Effector memory CD8-positive, alpha-beta T cell (primary cell): ENCODE results near the gene RFC3.

Experiments
- ATAC-seq: fragments of 150-1000 bp; cut with Tn5 transposase; replicated peaks from 2 replicates; pipeline ENCODE4 v1.10.0; 2021; ENCODE audit warnings: mild to moderate bottlenecking, moderate library complexity
- DNase-seq, 3 experiments: peaks; one replicate each; pipeline ENCODE4 v3.0.0; 2021
- H3K27ac Mint-ChIP-seq, 2 donors: one replicate each; pipeline ENCODE4 v1.8.0; 2022; ENCODE audit warnings: mild to moderate bottlenecking in 2 of 2, mixed read lengths in 2 of 2, moderate library complexity in 2 of 2
- H3K27me3 Mint-ChIP-seq, 2 donors: one replicate each; pipeline ENCODE4 v1.8.0; 2022; ENCODE audit warnings: mixed read lengths in 2 of 2
- H3K36me3 Mint-ChIP-seq: one replicate; pipeline ENCODE4 v1.8.0; 2022; ENCODE audit warnings: mild to moderate bottlenecking, moderate library complexity, mixed read lengths; ENCODE audit not compliant: insufficient read depth
- H3K4me1 Mint-ChIP-seq, 2 donors: one replicate each; pipeline ENCODE4 v1.8.0; 2022; ENCODE audit warnings: low read depth in 2 of 2, mixed read lengths in 2 of 2
- H3K4me3 Mint-ChIP-seq, 2 donors: one replicate each; pipeline ENCODE4 v1.8.0; 2022; ENCODE audit warnings: mild to moderate bottlenecking in 2 of 2, mixed read lengths in 2 of 2, moderate library complexity in 2 of 2
- H3K9me3 Mint-ChIP-seq, 2 donors: one replicate each; pipeline ENCODE4 v1.8.0; 2022; ENCODE audit warnings: mixed read lengths in 2 of 2

The RFC3 gene

DNA sequence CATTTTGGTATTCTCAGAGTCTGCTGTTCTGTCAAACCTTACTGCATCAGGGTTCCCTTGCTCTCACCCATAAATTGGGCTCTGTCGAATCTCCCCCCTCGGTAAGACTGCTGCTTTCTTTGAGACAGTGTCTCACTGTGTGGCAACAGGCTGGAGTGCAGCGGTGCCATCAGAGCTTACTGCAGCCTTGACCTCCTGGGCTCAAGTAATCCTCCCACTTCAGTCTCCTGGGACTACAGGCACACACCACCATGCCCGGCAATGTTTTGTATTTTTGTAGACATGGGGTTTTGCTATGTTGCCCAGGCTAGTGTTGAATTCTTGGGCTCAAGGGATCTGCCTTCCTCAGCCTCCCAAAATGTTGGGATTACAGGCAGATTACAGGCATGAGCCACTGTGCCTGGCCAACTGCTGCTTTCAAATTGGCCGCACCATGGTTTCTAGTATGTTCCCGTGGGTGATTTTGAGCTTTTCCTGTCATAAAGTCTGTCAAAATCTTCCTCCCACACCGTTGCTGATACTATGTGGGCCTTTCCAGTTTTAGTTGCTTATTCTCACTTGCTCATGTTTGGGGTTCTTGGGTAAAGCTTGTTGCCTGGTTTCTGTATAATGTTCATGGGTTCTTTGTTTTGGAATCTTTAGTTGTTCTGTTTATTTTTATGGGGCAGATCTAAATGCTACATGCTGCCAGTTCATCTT, 10.6 kb downstream of the RFC3 start:
- peak overlapping the region in 1 of 2 donors; percentile 56 for H3K27ac Mint-ChIP-seq
- H3K4me3 Mint-ChIP-seq: no peak overlapping the region
- DNase-seq (no peak), ATAC-seq (no peak)
- peaks cover 18% of the 10 kb centered on the region for H3K36me3 Mint-ChIP-seq
- no peaks in the 10 kb centered on the region for H3K4me1 Mint-ChIP-seq
- no peaks in the 10 kb centered on the region for H3K27me3 Mint-ChIP-seq
- no peaks in the 10 kb centered on the region for H3K9me3 Mint-ChIP-seq

DNA sequence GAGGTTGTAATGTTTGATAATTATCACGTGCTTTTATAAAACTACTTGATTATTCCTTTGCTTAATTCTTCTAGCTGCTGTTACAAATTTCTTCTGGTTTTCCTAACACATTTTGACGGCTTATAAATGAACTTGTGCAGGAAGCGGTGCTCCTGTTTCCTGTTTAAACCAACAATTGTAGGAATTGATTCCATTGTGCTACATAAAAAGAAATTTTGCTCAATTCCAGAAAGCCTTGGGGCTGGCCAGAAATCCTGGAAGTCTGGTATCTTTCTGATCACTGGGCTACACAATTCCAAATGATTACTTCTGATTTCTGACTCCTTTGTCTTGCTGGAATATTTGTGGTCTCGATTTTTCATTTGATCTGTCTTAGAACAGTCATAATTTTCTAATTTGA, 14.9 kb downstream of the RFC3 start:
- Mint-ChIP-seq H3K4me3 (no peak overlapping the region), H3K27ac (no peak overlapping the region), H3K36me3 (peaks cover 14% of the 10 kb centered on the region), H3K27me3 (no peaks in the 10 kb centered on the region), H3K4me1 (no peaks in the 10 kb centered on the region), H3K9me3 (no peaks in the 10 kb centered on the region)
- DNase-seq: no peak
- ATAC-seq: no peak

DNA sequence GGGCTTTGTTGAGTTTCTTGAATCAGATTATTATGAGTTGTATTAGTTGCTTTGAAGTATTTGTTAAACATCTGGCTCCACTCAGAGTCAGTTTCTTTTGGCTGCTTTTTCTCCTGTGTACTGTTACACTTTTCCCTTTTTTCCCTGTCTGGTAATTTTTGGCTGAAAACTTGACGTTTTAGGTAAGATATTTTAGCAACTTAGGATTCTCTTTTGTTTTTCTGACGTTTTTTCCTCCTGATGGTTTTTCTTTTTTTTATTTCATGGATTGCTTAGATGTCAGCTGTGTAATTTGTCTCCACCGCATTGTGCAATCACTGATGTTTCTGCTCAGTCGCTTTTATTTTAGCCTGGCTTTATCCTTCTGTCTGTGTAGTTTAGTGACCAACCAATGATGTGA, 20.7 kb downstream of the RFC3 start:
- no peak for DNase-seq
- H3K9me3 Mint-ChIP-seq: no peaks in the 10 kb centered on the region
- H3K27ac Mint-ChIP-seq: no peak overlapping the region
- H3K4me3 Mint-ChIP-seq: no peak overlapping the region
- no peaks in the 10 kb centered on the region for H3K27me3 Mint-ChIP-seq
- no peak for ATAC-seq
- H3K36me3 Mint-ChIP-seq: no peaks in the 10 kb centered on the region
- H3K4me1 Mint-ChIP-seq: no peaks in the 10 kb centered on the region

DNA sequence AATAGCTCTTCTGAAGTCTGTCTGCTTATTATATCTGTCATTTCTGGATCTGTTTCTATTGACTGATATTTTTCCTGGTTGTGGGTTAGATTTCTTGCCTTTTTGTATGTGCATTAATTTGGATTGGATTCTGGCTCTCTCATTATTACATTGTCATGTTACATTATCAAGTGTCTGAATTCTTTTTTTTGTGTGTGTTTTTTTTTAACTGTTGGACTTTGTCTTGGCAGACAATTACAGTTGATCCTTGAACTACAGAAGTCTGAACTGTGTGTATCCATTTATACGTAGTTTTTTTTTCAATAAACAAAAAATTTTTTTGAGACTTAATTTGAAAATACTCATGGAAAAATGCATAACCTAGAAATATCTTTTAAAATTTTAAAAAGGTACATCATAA, 22.5 kb downstream of the RFC3 start:
- ATAC-seq (no peak), DNase-seq (no peak)
- Mint-ChIP-seq H3K4me1 (no peaks in the 10 kb centered on the region), H3K36me3 (no peaks in the 10 kb centered on the region), H3K9me3 (no peaks in the 10 kb centered on the region), H3K27ac (no peak overlapping the region), H3K27me3 (no peaks in the 10 kb centered on the region), H3K4me3 (no peak overlapping the region)

DNA sequence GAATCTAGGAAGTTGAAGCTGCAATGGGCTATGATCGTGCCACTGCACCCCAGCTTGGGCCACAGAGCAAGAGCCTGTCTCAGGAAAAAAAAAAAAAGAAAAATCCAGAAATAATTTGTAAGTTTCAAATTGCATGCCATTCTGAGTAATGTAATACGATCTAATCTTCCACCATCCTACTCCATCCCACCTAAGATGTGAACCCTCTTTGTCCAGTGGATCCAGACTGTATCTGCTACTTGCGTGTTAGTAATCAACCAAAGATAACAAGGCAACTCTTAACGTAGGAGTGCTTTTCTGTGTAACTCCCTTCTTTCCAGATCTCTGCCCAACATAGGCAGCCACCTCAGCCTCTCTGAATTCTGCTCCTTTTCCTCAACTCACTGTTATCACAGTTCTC, 24.3 kb downstream of the RFC3 start:
- no peak overlapping the region for H3K27ac Mint-ChIP-seq
- ATAC-seq (no peak), DNase-seq (no peak)
- H3K27me3 Mint-ChIP-seq: no peaks in the 10 kb centered on the region
- H3K4me3 Mint-ChIP-seq: no peak overlapping the region
- no peaks in the 10 kb centered on the region for H3K36me3 Mint-ChIP-seq
- no peaks in the 10 kb centered on the region for H3K4me1 Mint-ChIP-seq
- H3K9me3 Mint-ChIP-seq: no peaks in the 10 kb centered on the region

DNA sequence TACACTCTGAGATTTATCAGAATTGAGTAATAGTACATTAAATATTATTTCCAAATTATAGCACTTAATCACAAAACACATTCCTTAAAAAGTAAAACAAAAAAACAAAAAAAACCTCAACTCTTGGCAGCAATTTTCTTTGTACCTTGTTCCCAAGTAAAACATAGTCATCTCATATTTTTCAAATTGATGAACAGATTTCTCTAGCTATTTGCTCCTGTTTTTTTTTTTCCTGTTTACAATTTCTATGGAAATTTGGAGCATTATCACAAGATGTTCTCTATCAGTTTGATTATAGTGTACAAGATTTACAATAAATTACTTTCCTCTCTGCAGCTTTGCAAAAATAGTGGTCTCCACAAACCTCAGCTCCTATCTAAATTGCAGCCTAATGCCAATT, 25.0 kb downstream of the RFC3 start:
- no peak for DNase-seq
- no peaks in the 10 kb centered on the region for H3K36me3 Mint-ChIP-seq

DNA sequence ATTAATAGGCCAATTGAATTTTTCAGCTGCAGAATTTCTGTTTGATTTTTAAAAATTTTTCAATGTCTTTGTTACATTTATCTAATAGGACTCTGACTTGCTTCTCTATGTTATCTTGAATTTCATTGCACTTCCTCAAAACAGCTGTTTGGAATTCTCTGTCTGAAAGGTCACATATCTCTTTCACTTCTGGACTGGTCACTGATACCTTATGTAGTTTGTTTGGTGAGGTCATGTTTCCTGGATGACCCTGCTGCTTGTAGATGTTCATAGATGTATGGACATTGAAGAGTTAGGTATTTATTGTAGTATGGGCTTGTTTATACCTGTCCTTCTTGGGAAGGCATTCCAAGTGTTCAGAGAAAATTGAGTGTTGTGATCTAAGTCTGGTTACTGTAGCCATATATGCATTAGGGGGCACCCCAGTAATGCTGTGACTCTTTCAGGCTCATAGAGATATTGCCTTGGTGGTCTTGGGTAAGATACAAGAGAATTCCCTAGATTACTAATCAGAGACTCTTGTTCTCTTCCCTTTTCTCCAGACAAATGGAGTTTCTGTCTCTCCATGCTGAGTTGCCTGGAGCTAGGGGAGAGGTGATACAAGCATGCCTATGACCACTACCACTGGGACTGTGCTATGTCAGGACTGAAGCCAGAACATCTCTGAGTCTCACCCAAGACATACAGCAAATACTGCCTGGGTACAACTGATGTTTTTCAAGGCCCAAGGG, 27.8 kb downstream of the RFC3 start:
- ATAC-seq (no peak), DNase-seq (no peak)
- Mint-ChIP-seq H3K9me3 (no peaks in the 10 kb centered on the region), H3K27me3 (no peaks in the 10 kb centered on the region), H3K4me1 (no peaks in the 10 kb centered on the region), H3K4me3 (no peak overlapping the region), H3K27ac (no peak overlapping the region), H3K36me3 (no peaks in the 10 kb centered on the region)

More for the DNA sequence above, 25.0 kb downstream of the RFC3 start:
- Mint-ChIP-seq H3K27ac (no peak overlapping the region), H3K9me3 (no peaks in the 10 kb centered on the region), H3K4me1 (no peaks in the 10 kb centered on the region), H3K4me3 (no peak overlapping the region), H3K27me3 (no peaks in the 10 kb centered on the region)
- ATAC-seq: no peak

DNA sequence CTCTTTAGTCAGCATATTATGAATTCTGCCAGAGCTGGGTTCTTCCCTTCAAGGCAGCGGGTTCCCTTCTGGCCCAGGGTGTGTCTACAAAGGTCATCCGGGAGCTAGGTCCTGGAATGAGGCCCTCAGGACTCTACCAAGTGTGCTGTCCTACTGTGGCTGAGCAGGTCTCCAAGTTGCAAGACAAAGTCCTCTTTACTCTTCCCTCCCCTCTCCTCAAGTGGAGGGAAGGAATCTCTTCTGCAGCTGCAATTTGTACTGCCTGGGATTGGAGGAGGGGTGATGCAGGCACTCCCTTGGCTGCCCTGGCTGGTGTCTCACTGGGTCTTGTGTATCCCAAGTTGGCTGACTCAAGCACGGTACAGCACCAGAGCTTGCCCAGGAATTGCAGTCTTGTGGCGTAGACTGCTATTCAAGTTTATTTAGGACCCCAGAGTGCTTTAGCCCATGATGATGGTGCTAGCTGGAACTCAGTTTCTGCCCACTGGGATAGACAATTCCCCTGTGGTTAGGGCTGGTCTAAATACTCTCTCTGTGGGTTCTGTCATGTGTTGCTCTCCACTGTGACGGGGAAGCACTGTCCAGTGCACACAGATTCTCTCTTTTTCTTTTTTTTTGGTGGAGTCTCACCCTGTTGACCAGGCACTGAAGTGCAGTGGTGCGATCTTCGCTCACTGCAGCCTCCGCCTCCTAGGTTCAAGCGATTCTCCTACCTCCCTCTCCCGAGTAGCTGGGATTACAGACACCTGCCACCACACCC, 28.5 kb downstream of the RFC3 start:
- Mint-ChIP-seq H3K27me3 (no peaks in the 10 kb centered on the region), H3K27ac (no peak overlapping the region), H3K4me1 (no peaks in the 10 kb centered on the region), H3K4me3 (no peak overlapping the region), H3K9me3 (no peaks in the 10 kb centered on the region), H3K36me3 (no peaks in the 10 kb centered on the region)
- no peak for DNase-seq
- no peak for ATAC-seq

DNA sequence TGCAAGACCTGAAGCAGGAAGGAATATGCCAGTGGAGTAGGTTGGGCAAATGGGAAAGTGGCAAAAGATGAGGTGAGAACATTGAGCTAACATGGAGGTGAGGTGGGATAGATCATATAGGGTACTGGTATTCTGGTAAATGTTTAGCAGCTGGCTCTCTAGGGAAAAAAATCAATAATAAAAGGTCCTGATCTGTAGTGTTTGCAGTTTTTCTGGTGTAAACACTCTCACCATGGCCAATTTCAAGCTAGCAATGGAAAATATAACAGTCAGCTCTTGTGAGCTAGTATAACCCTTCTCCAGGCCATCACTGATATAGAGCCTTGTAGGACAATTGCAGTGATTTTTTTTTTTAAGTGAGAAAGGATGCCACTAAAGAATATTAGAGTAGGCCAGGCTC, 31.3 kb downstream of the RFC3 start:
- no peaks in the 10 kb centered on the region for H3K4me1 Mint-ChIP-seq
- H3K36me3 Mint-ChIP-seq: no peaks in the 10 kb centered on the region
- H3K27ac Mint-ChIP-seq: no peak overlapping the region

DNA sequence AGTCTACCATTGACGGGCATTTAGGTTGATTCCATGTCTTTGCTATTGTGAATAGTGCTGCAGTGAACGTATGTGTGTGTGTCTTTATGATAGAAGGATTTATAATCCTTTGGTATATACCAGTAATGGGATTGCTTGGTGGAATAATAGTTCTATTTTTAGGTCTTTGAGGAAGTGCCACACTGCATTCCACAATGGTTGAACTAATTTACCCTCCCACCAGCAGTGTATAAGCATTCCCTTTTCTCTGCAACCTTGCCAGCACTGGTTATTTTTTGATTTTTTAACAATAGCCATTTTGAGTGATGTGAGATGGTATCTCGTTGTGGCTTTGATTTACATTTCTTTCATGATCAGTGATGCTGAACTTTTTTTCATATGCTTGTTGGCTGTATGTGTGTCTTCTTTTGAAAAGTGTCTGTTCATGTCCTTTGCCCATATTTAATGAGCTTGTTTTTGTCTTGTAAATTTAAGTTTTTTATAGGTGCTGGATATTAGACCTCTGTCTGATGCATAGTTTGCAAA, 37.5 kb downstream of the RFC3 start:
- no peaks in the 10 kb centered on the region for H3K9me3 Mint-ChIP-seq
- no peak overlapping the region for H3K4me3 Mint-ChIP-seq
- H3K27ac Mint-ChIP-seq: no peak overlapping the region
- no peaks in the 10 kb centered on the region for H3K27me3 Mint-ChIP-seq
- DNase-seq: no peak
- H3K4me1 Mint-ChIP-seq: no peaks in the 10 kb centered on the region
- ATAC-seq: no peak
- no peaks in the 10 kb centered on the region for H3K36me3 Mint-ChIP-seq

More for the DNA sequence above, 31.3 kb downstream of the RFC3 start:
- ATAC-seq: no peak
- H3K27me3 Mint-ChIP-seq: no peaks in the 10 kb centered on the region
- no peaks in the 10 kb centered on the region for H3K9me3 Mint-ChIP-seq
- DNase-seq: no peak
- no peak overlapping the region for H3K4me3 Mint-ChIP-seq

DNA sequence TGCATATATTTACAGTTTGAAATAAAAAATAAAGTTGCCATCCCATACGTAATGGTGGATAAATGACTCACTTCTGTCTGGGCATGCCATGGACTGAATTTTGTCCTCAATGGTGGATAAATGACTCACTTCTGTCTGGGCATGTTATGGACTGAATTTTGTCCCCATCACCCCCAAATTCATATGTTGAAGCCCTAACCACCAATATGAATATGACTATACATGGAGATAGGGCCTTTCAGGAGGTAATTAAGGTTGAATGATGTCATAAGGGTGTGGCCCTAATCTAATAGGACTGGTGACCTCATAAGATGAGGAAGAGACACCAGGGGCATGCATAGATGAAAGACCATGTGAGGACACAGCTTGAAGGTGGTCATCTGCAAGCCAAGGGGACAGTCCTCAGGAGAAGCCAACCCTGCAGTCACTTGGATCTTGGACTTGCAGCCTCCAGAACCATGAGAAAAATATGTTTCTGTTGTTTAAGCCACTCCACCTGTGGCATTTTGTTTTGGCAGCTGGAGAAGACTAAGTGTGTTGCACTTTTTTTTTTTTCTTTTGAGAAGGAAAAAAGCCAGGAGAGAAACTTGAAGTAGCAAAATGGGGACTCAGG, 41.8 kb downstream of the RFC3 start:
- Mint-ChIP-seq H3K36me3 (no peaks in the 10 kb centered on the region), H3K9me3 (no peaks in the 10 kb centered on the region), H3K27ac (no peak overlapping the region), H3K4me3 (no peak overlapping the region), H3K4me1 (no peaks in the 10 kb centered on the region), H3K27me3 (no peaks in the 10 kb centered on the region)
- no peak for DNase-seq
- ATAC-seq: no peak

DNA sequence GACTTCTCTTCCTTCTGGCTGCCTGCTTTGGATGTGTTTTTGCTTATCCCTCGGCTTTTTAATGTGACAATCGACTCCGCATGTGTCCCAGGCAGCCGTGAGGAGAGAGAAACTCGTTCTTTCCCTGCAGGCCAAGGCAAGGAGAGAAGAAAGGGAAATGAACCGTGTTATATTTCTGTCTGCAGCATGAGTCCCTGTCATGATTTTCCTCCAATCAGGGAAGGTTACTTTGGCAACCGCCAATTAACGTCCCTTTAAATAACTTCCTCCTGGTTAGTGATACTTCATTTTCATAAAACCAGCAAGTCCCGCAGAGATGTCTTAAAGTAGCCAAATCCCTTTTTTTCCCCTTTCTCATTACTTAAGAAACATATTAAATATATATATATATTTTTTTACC, 42.6 kb downstream of the RFC3 start:
- no peaks in the 10 kb centered on the region for H3K36me3 Mint-ChIP-seq
- H3K27me3 Mint-ChIP-seq: no peaks in the 10 kb centered on the region
- no peaks in the 10 kb centered on the region for H3K9me3 Mint-ChIP-seq
- no peaks in the 10 kb centered on the region for H3K4me1 Mint-ChIP-seq
- DNase-seq: no peak
- no peak for ATAC-seq
- H3K4me3 Mint-ChIP-seq: no peak overlapping the region
- H3K27ac Mint-ChIP-seq: no peak overlapping the region

DNA sequence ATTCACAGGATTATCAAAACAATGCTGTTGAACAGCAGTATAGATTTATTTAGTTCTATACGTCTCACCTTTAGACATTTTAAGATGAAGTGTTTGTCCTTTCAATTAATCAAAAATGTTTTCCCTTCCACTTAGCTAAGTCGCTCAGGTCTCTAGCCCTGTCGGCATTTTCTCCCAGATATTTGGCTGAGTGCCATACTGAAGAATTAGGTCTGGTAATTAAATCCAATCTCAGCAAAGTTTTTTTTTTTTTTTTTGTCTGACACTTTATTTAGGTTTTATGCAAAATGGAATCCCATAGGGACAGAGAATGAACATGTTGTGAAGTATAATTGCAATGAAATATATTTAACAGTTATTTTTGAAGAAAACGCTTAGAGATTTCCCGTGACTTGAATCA, 44.1 kb downstream of the RFC3 start:
- Mint-ChIP-seq H3K27ac (no peak overlapping the region), H3K9me3 (no peaks in the 10 kb centered on the region), H3K27me3 (no peaks in the 10 kb centered on the region), H3K36me3 (no peaks in the 10 kb centered on the region), H3K4me1 (no peaks in the 10 kb centered on the region), H3K4me3 (no peak overlapping the region)
- ATAC-seq (no peak), DNase-seq (no peak)
